Left lung (tissue), 10 donors: Measurements from ENCODE around the gene CCSER2. TPM values are rescaled to one million over a fixed set of nuclear protein-coding genes. Genes with fewer than 3 reads are reported as not detected.

ENCODE experiments used
- ATAC-seq: fragments of 200-7000 bp; cut with Tn5 transposase; one replicate; pipeline ENCODE4 v1.9.1; 2020; ENCODE audit warnings: moderate library complexity
- DNase-seq, 4 donors: peaks; one replicate each; pipeline ENCODE4 v3.0.0-alpha.2; 2013 to 2020
- H3K27ac ChIP-seq, 2 donors: fragments of 200-600 bp; sonication (generic) in 1 of 2; one replicate each; pipeline versions ENCODE4 v1.5.0 to v1.8.0; 2020 to 2021
- H3K27me3 ChIP-seq, 2 donors: fragments of 200-600 bp; sonication (generic) in 1 of 2; one replicate each; pipeline versions ENCODE4 v1.5.0 to v1.8.0; 2020 to 2021
- H3K36me3 ChIP-seq, 2 donors: fragments of 200-600 bp; sonication (generic) in 1 of 2; one replicate each; pipeline versions ENCODE4 v1.5.0 to v1.8.0; 2020 to 2021
- H3K4me1 ChIP-seq, 2 donors: fragments of 200-600 bp; one replicate each; pipeline ENCODE4 v1.8.0; 2021
- H3K4me3 ChIP-seq, 2 donors: fragments of 200-600 bp; sonication (generic) in 1 of 2; one replicate each; pipeline versions ENCODE4 v1.5.0 to v1.8.0; 2020 to 2021; ENCODE audit warnings: mild to moderate bottlenecking in 1 of 2
- H3K9me3 ChIP-seq, 2 donors: fragments of 200-600 bp; sonication (generic) in 1 of 2; one replicate each; pipeline versions ENCODE4 v1.5.0 to v1.8.0; 2020 to 2021
- CTCF ChIP-seq, 2 donors: fragments of 200-600 bp; sonication (generic) in 1 of 2; IDR thresholded peaks; one replicate each; pipeline versions ENCODE4 v1.5.0 to v1.8.0; 2021; ENCODE audit warnings: antibody characterized with exemption in 2 of 2
- intact Hi-C, 2 donors: fragments of 100-400 bp; cut with DNase I; formaldehyde crosslinking; loops; one replicate each; pipeline versions ENCODE4 v1.11.2 to v1.14.2; 2022
- polyA plus RNA-seq, 6 donors: library from polyadenylated mRNA; unstranded; fragments of 120-200 nt; gene quantifications; one replicate each; pipeline ENCODE4 v1.2.1, GENCODE V29; 2013; ENCODE audit not compliant: insufficient read length in 6 of 6
- total RNA-seq, 2 donors: library from RNA; stranded (reverse); fragmentation: NEBNext Ultra II Directional; extraction: Animal tissue kit (Norgen Biotek cat#: 25700); gene quantifications; one replicate each; pipeline ENCODE4 v1.2.1, GENCODE V29; 2021
- donor health status: DM: no; HTN: yes; CAD: no.
- donor health status: DM: no; HTN: no; CAD: no.

The CCSER2 gene
- total and polyA plus RNA-seq, 8 donors, result 32.7 to 65.5 (median 37.9) TPM

- H3K27ac ChIP-seq, result no peak overlapping the region
- H3K4me1 ChIP-seq, result no peaks in the 10 kb centered on the region
- ATAC-seq (no peak), DNase-seq (no peak)
- intact Hi-C loops, result no loop called here
- no peaks in the 10 kb centered on the region for H3K36me3 ChIP-seq
- no peaks in the 10 kb centered on the region for H3K9me3 ChIP-seq
- peaks cover 0 to 29% of the 10 kb centered on the region in 2 donors for H3K27me3 ChIP-seq
- no peak overlapping the region for H3K4me3 ChIP-seq
- no peak for TF ChIP-seq CTCF (IDR thresholded peaks at IDR 0.05)
These were observed 222.5 kb downstream of the CCSER2 start for GRCh38 chr10:84550756-84551436.

GRCh38 chr10:84551437-84552120, 223.2 kb downstream of the CCSER2 start:
- Histone ChIP-seq H3K27me3 (peaks cover 0 to 29% of the 10 kb centered on the region in 2 donors), H3K4me1 (no peaks in the 10 kb centered on the region), H3K36me3 (no peaks in the 10 kb centered on the region), H3K9me3 (no peaks in the 10 kb centered on the region), H3K4me3 (no peak overlapping the region), H3K27ac (no peak overlapping the region)
- TF ChIP-seq CTCF (IDR thresholded peaks at IDR 0.05), result no peak
- no peak for ATAC-seq
- intact Hi-C loops, result no loop called here
- DNase-seq, result no peak

DNA sequence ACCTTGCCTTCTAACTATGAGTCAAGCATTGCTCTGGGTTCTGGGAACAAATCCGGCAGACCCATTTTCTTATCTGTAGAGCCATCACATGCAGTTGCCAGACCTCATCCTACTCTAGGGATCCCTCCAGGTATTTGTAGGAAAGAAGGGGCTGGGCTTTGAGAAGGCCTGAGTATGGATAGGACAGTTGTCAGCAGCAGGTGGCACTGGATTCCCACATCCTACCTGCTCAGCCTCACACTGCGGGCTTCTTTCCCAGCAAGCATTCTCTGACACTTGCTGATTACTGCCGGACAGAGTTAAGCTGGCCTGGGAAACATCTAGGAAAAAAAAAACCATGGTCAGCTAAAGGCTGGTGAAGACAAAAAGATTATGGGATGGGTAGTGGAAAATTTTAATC, 224.1 kb downstream of the CCSER2 start:
- intact Hi-C loops, result no loop called here
- Histone ChIP-seq H3K4me1 (no peaks in the 10 kb centered on the region), H3K27ac (no peak overlapping the region), H3K36me3 (no peaks in the 10 kb centered on the region), H3K27me3 (peaks cover 0 to 29% of the 10 kb centered on the region in 2 donors), H3K9me3 (no peaks in the 10 kb centered on the region), H3K4me3 (no peak overlapping the region)
- TF ChIP-seq CTCF (IDR thresholded peaks at IDR 0.05), result no peak
- no peak for DNase-seq
- ATAC-seq, result no peak

GRCh38 chr10:84562592-84562991, 234.2 kb downstream of the CCSER2 start:
- Histone ChIP-seq H3K27me3 (peaks cover 0 to 18% of the 10 kb centered on the region in 2 donors), H3K36me3 (no peaks in the 10 kb centered on the region), H3K27ac (no peak overlapping the region), H3K4me3 (no peak overlapping the region), H3K9me3 (no peaks in the 10 kb centered on the region), H3K4me1 (no peaks in the 10 kb centered on the region)
- intact Hi-C loops, result no loop called here
- no peak for TF ChIP-seq CTCF (IDR thresholded peaks at IDR 0.05)
- ATAC-seq (no peak), DNase-seq (no peak)

DNA sequence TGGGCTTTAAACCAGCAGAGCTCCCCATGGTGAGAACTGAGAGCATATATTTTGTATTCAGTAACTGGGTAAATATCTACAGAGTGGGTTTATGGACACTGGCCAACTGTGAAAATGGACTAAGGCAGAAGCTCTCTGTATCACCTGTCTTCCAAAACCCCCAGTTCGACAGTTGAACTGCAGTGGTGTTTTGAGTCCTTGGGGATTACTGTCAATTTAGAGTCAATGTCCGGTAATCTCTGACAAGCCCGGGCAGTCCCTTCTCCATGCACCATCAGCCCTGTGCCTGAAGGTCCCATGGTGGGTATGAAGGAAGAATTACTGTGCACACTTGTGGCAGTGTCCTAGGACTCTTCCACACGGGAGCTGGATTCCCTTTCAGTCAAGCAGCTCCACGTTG, 235.0 kb downstream of the CCSER2 start:
- Histone ChIP-seq H3K27ac (no peak overlapping the region), H3K36me3 (no peaks in the 10 kb centered on the region), H3K9me3 (no peaks in the 10 kb centered on the region), H3K27me3 (peaks cover 0 to 18% of the 10 kb centered on the region in 2 donors), H3K4me1 (no peaks in the 10 kb centered on the region), H3K4me3 (no peak overlapping the region)
- intact Hi-C loops, result no loop called here
- TF ChIP-seq CTCF (IDR thresholded peaks at IDR 0.05), result no peak
- ATAC-seq, result peak; percentile 42
- DNase-seq, result no peak
